Tibial nerve (tissue), 4 donors: ENCODE measurements around the gene DNAJB6.

ENCODE experiments used
- CTCF ChIP-seq, 5 experiments: fragments of 200-600 bp in 3 of 5; fragments of 450-650 bp in 2 of 5; sonication (generic) in 3 of 5; IDR thresholded peaks; one replicate each; pipeline ENCODE4 v1.5.1; 2016 to 2019; ENCODE audit warnings: antibody characterized with exemption in 5 of 5, mild to moderate bottlenecking in 3 of 5, moderate library complexity in 2 of 5
- EP300 ChIP-seq, 2 donors: sonication (generic); formaldehyde crosslinking; IDR thresholded peaks; one replicate each; pipeline ENCODE4 v1.6.1; 2017; ENCODE audit warnings: antibody characterized with exemption in 2 of 2, mild to moderate bottlenecking in 1 of 2
- POLR2A ChIP-seq, 2 donors: fragments of 450-650 bp; IDR thresholded peaks; one replicate each; pipeline ENCODE4 v1.6.1; 2017; ENCODE audit warnings: antibody characterized with exemption in 2 of 2, mild to moderate bottlenecking in 2 of 2, moderate library complexity in 2 of 2

- TF ChIP-seq CTCF (IDR thresholded peaks at IDR 0.05) (no peak), POLR2A (IDR thresholded peaks at IDR 0.05) (no peak), EP300 (IDR thresholded peaks at IDR 0.05) (no peak)
Measured at GRCh38 chr7:157299317-157299612, 37.5 kb upstream of the DNAJB6 start.
